Panc1 (cell line): ENCODE measurements around the gene LRP1B. TPM values are rescaled to one million over a fixed set of nuclear protein-coding genes. Genes with fewer than 3 reads are reported as not detected.

ENCODE experiments used
- ATAC-seq: fragments of 200-7000 bp; cut with Tn5 transposase; 2 replicates; pipeline ENCODE4 v1.9.1; 2020; ENCODE audit warnings: mild to moderate bottlenecking, moderate library complexity
- BruUV-seq: library from RNA; stranded (reverse); fragments of 400-500 nt; replicated peaks from 2 replicates; lab custom pipeline; 2021; lab: Mats Ljungman, UMichigan
- CTCF ChIA-PET: fragments of 300-600 bp; sonication (Branson Sonifier 250); formaldehyde crosslinking; loops from one replicate; lab custom pipeline; 2022; ENCODE audit warnings: antibody characterized with exemption; lab: Charles Lee
- POLR2A ChIA-PET: fragments of 300-600 bp; sonication (Branson Sonifier 250); formaldehyde crosslinking; loops from one replicate; lab custom pipeline; 2022; ENCODE audit warnings: antibody characterized with exemption; lab: Charles Lee
- DNase-seq: peaks from one replicate; pipeline ENCODE4 v3.0.0-alpha.2; 2010; ENCODE audit warnings: low read depth, low spot score
- H3K27ac ChIP-seq: 2 replicates; pipeline ENCODE4 v1.5.1; 2011; ENCODE audit warnings: mild to moderate bottlenecking, low read length, inconsistent platforms
- H3K27me3 ChIP-seq: fragments of 200-500 bp; sonication (Bioruptor generic); 2 replicates; pipeline ENCODE4 v1.6.0; 2014; ENCODE audit warnings: low read length, inconsistent platforms; ENCODE audit not compliant: control insufficient read depth, insufficient read depth
- H3K36me3 ChIP-seq: fragments of 200-500 bp; sonication (Bioruptor generic); 2 replicates; pipeline ENCODE4 v1.5.1; 2014; ENCODE audit warnings: inconsistent platforms, mild to moderate bottlenecking, low read length, moderate library complexity; ENCODE audit not compliant: control insufficient read depth, insufficient read depth
- H3K4me1 ChIP-seq: 2 replicates; pipeline ENCODE4 v1.5.1; 2011; ENCODE audit warnings: inconsistent platforms, mild to moderate bottlenecking, low read length, moderate library complexity; ENCODE audit not compliant: control insufficient read depth, insufficient read depth
- H3K4me3 ChIP-seq, 2 experiments: 2 replicates each; pipeline ENCODE4 v1.5.1; 2011 to 2012; ENCODE audit warnings: low read depth in 2 of 2, low read length in 2 of 2, mild to moderate bottlenecking in 2 of 2, inconsistent platforms in 1 of 2, moderate library complexity in 1 of 2
- H3K9me3 ChIP-seq: fragments of 200-500 bp; sonication (Bioruptor generic); 2 replicates; pipeline ENCODE4 v1.5.1; 2014; ENCODE audit warnings: low read depth, mild to moderate bottlenecking, inconsistent platforms, low read length, moderate library complexity; ENCODE audit not compliant: control insufficient read depth, insufficient read depth
- POLR2AphosphoS5 ChIP-seq: IDR thresholded peaks from 2 replicates; pipeline ENCODE4 v1.6.1; 2012; ENCODE audit warnings: mild to moderate bottlenecking, low read depth, low read length, moderate library complexity
- SIN3A ChIP-seq: IDR thresholded peaks from 2 replicates; pipeline ENCODE4 v1.6.1; 2012; ENCODE audit warnings: low read depth, mild to moderate bottlenecking, low read length, moderate library complexity, borderline replicate concordance; ENCODE audit not compliant: insufficient read depth
- TCF7L2 ChIP-seq: IDR thresholded peaks from 2 replicates; pipeline ENCODE4 v1.6.1; 2011; ENCODE audit warnings: mild to moderate bottlenecking, low read depth, low read length, inconsistent platforms
- in situ Hi-C: cut with HindIII; loops from 2 replicates; pipeline ENCODE4 v1.10.0; 2016; ENCODE audit warnings: low sequenced_read_pairs, low pct_unique_long_range_greater_than_20kb
- intact Hi-C: fragments of 100-400 bp; cut with micrococcal nuclease; formaldehyde crosslinking; loops from one replicate; pipeline ENCODE4 v1.10.0; 2022; ENCODE audit not compliant: unreplicated experiment
- total RNA-seq: library from RNA; stranded (reverse); gene quantifications from one replicate; pipeline ENCODE4 v1.2.1, GENCODE V29; 2021; ENCODE audit not compliant: unreplicated experiment
- TF ChIP-seq, protein P1 (sequence below), 2 experiments: IDR thresholded peaks; 2 replicates each; pipeline ENCODE4 v1.6.1; 2011 to 2012; ENCODE audit warnings: low read depth in 2 of 2, control low read depth in 1 of 2, low read length in 1 of 2, mild to moderate bottlenecking in 1 of 2, moderate library complexity in 1 of 2; ENCODE audit not compliant: insufficient read depth in 1 of 2
- TF ChIP-seq, protein P2 (sequence below): fragments of 450-650 bp; IDR thresholded peaks from 2 replicates; pipeline ENCODE4 v1.5.1; 2017; ENCODE audit warnings: mild to moderate bottlenecking

The LRP1B gene
- total RNA-seq, 1 experiment from 2014 or later, result 0.54 TPM

DNA sequence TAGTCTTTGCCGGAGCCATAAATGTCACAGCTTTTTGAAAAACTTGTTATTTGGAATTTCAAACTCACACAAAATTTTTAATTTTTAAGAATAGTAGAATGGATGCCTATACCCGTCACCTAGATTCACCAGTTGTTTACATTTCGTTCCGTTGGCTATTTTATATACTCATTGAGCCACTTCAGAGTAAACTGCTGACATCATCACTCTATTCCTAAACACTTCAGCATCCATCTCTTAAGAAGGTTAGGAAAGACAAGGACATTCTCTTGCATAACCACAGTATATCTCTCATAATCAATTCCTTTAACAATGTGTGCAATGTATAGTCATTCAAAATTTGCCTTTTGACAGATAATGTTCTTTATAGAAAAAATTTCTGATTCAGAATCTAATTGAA, 1065.8 kb downstream of the LRP1B start:
- ChIA-PET CTCF (no interaction called here), POLR2A (no interaction called here)
- BruUV-seq, result no TSS peak
- TF ChIP-seq, protein P1, sequence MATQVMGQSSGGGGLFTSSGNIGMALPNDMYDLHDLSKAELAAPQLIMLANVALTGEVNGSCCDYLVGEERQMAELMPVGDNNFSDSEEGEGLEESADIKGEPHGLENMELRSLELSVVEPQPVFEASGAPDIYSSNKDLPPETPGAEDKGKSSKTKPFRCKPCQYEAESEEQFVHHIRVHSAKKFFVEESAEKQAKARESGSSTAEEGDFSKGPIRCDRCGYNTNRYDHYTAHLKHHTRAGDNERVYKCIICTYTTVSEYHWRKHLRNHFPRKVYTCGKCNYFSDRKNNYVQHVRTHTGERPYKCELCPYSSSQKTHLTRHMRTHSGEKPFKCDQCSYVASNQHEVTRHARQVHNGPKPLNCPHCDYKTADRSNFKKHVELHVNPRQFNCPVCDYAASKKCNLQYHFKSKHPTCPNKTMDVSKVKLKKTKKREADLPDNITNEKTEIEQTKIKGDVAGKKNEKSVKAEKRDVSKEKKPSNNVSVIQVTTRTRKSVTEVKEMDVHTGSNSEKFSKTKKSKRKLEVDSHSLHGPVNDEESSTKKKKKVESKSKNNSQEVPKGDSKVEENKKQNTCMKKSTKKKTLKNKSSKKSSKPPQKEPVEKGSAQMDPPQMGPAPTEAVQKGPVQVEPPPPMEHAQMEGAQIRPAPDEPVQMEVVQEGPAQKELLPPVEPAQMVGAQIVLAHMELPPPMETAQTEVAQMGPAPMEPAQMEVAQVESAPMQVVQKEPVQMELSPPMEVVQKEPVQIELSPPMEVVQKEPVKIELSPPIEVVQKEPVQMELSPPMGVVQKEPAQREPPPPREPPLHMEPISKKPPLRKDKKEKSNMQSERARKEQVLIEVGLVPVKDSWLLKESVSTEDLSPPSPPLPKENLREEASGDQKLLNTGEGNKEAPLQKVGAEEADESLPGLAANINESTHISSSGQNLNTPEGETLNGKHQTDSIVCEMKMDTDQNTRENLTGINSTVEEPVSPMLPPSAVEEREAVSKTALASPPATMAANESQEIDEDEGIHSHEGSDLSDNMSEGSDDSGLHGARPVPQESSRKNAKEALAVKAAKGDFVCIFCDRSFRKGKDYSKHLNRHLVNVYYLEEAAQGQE (IDR thresholded peaks at IDR 0.05; ENCODE audit: insufficient read depth in 1 of 2, low read depth in 2 of 2, low read length in 1 of 2), result no peak
- TF ChIP-seq, protein P2, sequence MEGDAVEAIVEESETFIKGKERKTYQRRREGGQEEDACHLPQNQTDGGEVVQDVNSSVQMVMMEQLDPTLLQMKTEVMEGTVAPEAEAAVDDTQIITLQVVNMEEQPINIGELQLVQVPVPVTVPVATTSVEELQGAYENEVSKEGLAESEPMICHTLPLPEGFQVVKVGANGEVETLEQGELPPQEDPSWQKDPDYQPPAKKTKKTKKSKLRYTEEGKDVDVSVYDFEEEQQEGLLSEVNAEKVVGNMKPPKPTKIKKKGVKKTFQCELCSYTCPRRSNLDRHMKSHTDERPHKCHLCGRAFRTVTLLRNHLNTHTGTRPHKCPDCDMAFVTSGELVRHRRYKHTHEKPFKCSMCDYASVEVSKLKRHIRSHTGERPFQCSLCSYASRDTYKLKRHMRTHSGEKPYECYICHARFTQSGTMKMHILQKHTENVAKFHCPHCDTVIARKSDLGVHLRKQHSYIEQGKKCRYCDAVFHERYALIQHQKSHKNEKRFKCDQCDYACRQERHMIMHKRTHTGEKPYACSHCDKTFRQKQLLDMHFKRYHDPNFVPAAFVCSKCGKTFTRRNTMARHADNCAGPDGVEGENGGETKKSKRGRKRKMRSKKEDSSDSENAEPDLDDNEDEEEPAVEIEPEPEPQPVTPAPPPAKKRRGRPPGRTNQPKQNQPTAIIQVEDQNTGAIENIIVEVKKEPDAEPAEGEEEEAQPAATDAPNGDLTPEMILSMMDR, result no peak
- TF ChIP-seq POLR2AphosphoS5 (no peak), TCF7L2 (no peak)
- no peak for ATAC-seq
- no peak overlapping the region for H3K27ac ChIP-seq
- intact Hi-C loops (no loop called here), in situ Hi-C loops (no loop called here)
- no peaks in the 10 kb centered on the region for H3K9me3 ChIP-seq
- H3K27me3 ChIP-seq, result no peaks in the 10 kb centered on the region
- no peaks in the 10 kb centered on the region for H3K4me1 ChIP-seq
- no peak overlapping the region for H3K4me3 ChIP-seq
- DNase-seq, result no peak
- no peaks in the 10 kb centered on the region for H3K36me3 ChIP-seq

DNA sequence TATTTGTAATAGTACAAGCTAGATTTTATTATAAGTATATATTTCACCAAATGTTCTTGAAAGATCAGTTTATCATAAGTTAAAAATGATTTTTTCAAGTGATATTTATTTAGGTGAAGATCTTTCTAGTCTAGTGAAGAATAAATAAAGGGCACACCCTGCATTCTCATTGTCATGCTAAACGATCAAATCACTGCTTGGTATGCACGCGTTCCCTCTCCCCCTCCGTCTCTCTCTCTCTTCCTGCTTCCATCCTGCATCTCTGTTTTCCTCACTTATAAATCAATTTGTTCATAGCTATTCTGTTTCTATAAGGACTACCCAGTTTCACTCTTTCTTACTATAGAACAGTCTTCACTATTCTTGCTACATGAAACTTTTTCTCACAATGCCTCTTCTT, 1067.4 kb downstream of the LRP1B start:
- no peaks in the 10 kb centered on the region for H3K4me1 ChIP-seq
- in situ Hi-C loops, result no loop called here
- BruUV-seq, result no TSS peak
- no peaks in the 10 kb centered on the region for H3K36me3 ChIP-seq
- intact Hi-C loops, result no loop called here
- H3K27me3 ChIP-seq, result no peaks in the 10 kb centered on the region
- DNase-seq, result no peak
- H3K9me3 ChIP-seq, result no peaks in the 10 kb centered on the region
- TF ChIP-seq, protein P2, result no peak
- CTCF ChIA-PET, result no interaction called here
- no peak for ATAC-seq
- H3K4me3 ChIP-seq, result no peak overlapping the region
- H3K27ac ChIP-seq, result no peak overlapping the region
- POLR2A ChIA-PET, result no interaction called here

DNA sequence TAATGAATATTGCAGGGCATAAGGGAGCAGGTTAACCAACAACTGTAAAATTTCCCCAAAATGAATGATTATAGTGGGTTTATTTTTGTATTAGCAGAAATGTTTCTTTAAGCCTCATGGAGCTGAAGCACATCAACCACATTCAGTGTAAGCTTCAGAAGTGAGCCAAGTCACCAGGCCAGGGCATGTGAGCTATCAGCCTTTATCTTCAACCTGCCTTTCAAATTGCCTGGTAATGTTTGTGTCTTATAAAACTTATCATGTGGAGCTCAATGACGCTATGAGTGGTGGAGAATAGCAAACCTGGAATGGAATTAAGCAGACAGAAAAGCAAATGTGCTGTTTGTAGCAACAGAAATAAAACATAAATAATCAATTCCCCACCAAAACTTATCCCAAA, 1068.4 kb downstream of the LRP1B start:
- Histone ChIP-seq H3K9me3 (no peaks in the 10 kb centered on the region), H3K27ac (no peak overlapping the region), H3K27me3 (no peaks in the 10 kb centered on the region), H3K4me3 (no peak overlapping the region), H3K36me3 (no peaks in the 10 kb centered on the region), H3K4me1 (no peaks in the 10 kb centered on the region)
- in situ Hi-C loops, result no loop called here
- no TSS peak for BruUV-seq
- intact Hi-C loops, result no loop called here
- DNase-seq (no peak), ATAC-seq (no peak)
- ChIA-PET CTCF (no interaction called here), POLR2A (no interaction called here)
- TF ChIP-seq TCF7L2 (no peak), SIN3A (no peak), POLR2AphosphoS5 (no peak)
- TF ChIP-seq, protein P2, result no peak
- TF ChIP-seq, protein P1 (IDR thresholded peaks at IDR 0.05; ENCODE audit: insufficient read depth in 1 of 2, low read depth in 2 of 2, low read length in 1 of 2), result no peak
